ENCODE results near the gene GCFC2.

GCFC2 gene

DNA sequence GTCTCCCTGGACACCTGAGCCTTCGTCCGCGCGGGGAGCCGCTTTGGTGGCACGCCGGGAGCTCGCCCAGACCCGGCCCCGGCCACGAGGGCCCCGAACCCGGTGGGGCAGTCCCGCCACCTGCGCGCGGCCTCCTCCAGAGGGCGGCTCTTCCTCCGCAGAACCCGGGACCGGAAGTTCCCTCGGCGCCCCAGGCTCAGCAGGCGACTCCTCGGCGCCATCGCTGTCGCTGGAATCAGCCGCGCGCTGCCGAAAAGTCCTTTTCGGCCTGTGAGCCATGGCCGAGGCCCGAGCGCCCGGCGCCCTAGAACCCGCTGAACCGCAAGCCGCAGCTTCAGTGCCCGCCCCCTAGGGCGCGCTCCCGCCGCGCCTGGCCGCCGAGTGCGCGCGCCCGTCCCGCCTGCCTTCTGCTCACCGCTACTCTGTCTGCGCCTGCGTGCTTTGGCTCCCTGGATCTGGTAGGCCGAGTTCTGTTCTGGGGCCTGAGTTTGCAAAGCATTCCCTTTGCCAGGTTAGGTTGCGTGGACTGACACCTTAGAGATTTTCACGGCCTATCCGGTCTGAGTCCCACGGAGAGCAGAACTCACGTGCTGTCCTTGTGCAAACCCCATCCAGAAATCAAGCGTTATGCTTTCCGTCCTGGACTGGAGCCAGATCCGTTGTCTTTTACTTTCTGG, at the start of gene GCFC2:
GCFC2 (minus strand) TSS at position 339 of the 677 bp plus-strand sequence; CDS start at position 279, 60 bp downstream.
- peaks cover 6% of the 10 kb centered on the region for H3K36me3 ChIP-seq (ENCODE audit: control insufficient read depth, insufficient read depth, low read length, severe bottlenecking)
- H3K27me3 ChIP-seq (replicated peaks; ENCODE audit: control insufficient read depth, insufficient read depth, low read length) = no peaks in the 10 kb centered on the region
- H3K9ac ChIP-seq (ENCODE audit: low read length) = peak within 1 kb of the TSS; percentile 93
- DNase-seq (ENCODE audit: low read depth) = peak; percentile 94
- peak within 1 kb of the TSS; percentile 94 for H3K4me3 ChIP-seq (ENCODE audit: low read length)
- H3K4me1 ChIP-seq (ENCODE audit: control insufficient read depth, insufficient read depth, low read length) = peaks cover 36% of the 10 kb centered on the region
- H3K9me3 ChIP-seq (ENCODE audit: control insufficient read depth, low read length) = no peaks in the 10 kb centered on the region

DNA sequence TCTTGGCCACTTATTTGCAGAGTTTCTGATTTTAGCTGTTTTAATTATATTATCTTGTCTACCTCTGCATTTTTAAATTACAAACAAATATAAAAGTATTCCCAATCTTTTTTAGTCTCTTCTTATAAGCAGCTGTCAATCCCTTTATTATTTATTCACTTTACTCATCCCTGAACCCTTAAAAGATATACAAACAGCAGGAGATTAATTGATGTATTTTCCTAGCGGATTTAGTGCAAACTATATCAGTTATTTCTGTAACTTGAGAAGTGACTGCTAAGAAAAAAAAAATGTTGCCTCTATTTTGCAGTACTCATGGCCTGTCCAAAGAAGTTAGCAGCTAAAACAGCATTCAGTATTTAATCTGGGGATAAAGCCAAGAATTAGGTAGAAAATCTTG, 42.1 kb upstream of the GCFC2 start:
- Histone ChIP-seq H3K4me3 (ENCODE audit: low read length) (no peak overlapping the region), H3K36me3 (ENCODE audit: control insufficient read depth, insufficient read depth, low read length, severe bottlenecking) (no peaks in the 10 kb centered on the region), H3K27me3 (replicated peaks; ENCODE audit: control insufficient read depth, insufficient read depth, low read length) (peaks cover 4% of the 10 kb centered on the region), H3K4me1 (ENCODE audit: control insufficient read depth, insufficient read depth, low read length) (no peaks in the 10 kb centered on the region), H3K9me3 (ENCODE audit: control insufficient read depth, low read length) (no peaks in the 10 kb centered on the region), H3K9ac (ENCODE audit: low read length) (no peak overlapping the region)
- DNase-seq (ENCODE audit: low read depth) = no peak

- H3K4me3 ChIP-seq (ENCODE audit: low read length) = no peak overlapping the region
- no peaks in the 10 kb centered on the region for H3K36me3 ChIP-seq (ENCODE audit: control insufficient read depth, insufficient read depth, low read length, severe bottlenecking)
- no peak for DNase-seq (ENCODE audit: low read depth)
- H3K4me1 ChIP-seq (ENCODE audit: control insufficient read depth, insufficient read depth, low read length) = no peaks in the 10 kb centered on the region
- no peaks in the 10 kb centered on the region for H3K9me3 ChIP-seq (ENCODE audit: control insufficient read depth, low read length)
- no peak overlapping the region for H3K9ac ChIP-seq (ENCODE audit: low read length)
- peaks cover 4% of the 10 kb centered on the region for H3K27me3 ChIP-seq (replicated peaks; ENCODE audit: control insufficient read depth, insufficient read depth, low read length)
Observed at GRCh38 chr2:75751824-75752468, 41.2 kb upstream of the GCFC2 start.

DNA sequence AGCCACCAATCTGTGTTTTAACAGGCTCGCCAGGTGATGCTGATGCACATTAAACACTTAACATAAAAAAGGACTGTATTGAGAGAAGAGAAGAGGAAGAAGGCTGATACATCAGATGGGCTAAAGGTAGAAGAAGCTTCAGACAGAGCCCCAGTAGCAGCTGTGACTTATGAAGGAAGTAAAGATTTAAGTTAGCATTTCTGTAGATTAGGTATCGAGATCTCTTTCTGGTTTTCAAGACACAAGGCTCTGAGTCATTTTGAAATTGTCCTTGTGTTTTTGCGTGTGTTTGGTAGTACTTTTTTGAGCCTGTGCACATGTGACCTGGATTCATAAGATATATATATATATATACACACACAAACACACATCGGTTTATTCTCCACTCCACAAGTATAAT, 40.6 kb upstream of the GCFC2 start:
- DNase-seq (ENCODE audit: low read depth) = no peak
- Histone ChIP-seq H3K9me3 (ENCODE audit: control insufficient read depth, low read length) (no peaks in the 10 kb centered on the region), H3K4me3 (ENCODE audit: low read length) (no peak overlapping the region), H3K36me3 (ENCODE audit: control insufficient read depth, insufficient read depth, low read length, severe bottlenecking) (no peaks in the 10 kb centered on the region), H3K27me3 (replicated peaks; ENCODE audit: control insufficient read depth, insufficient read depth, low read length) (peaks cover 4% of the 10 kb centered on the region), H3K9ac (ENCODE audit: low read length) (no peak overlapping the region), H3K4me1 (ENCODE audit: control insufficient read depth, insufficient read depth, low read length) (no peaks in the 10 kb centered on the region)

DNA sequence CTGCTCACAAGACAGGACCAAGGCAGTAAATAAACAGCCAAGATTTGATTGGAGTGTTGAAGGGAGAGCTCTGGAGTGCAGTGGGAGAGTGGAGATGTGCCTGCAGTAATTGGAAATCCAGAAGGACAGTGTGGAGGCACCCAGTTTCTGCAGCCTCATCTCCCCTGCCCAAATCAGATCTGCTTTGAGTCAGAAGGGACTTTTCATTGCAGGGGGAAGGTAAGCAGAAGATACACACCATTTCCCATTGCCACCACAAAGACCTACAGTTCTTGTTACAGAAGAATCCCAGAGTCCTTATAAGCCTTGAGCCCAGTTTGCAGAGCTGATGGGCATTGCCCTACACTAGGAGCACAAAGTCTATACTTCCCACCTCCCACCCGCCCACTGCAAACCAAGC, 27.2 kb upstream of the GCFC2 start:
- Histone ChIP-seq H3K9ac (ENCODE audit: low read length) (no peak overlapping the region), H3K4me3 (ENCODE audit: low read length) (no peak overlapping the region), H3K4me1 (ENCODE audit: control insufficient read depth, insufficient read depth, low read length) (no peaks in the 10 kb centered on the region), H3K36me3 (ENCODE audit: control insufficient read depth, insufficient read depth, low read length, severe bottlenecking) (no peaks in the 10 kb centered on the region), H3K27me3 (replicated peaks; ENCODE audit: control insufficient read depth, insufficient read depth, low read length) (peaks cover 3% of the 10 kb centered on the region), H3K9me3 (ENCODE audit: control insufficient read depth, low read length) (peaks cover 2% of the 10 kb centered on the region)
- no peak for DNase-seq (ENCODE audit: low read depth)

DNA sequence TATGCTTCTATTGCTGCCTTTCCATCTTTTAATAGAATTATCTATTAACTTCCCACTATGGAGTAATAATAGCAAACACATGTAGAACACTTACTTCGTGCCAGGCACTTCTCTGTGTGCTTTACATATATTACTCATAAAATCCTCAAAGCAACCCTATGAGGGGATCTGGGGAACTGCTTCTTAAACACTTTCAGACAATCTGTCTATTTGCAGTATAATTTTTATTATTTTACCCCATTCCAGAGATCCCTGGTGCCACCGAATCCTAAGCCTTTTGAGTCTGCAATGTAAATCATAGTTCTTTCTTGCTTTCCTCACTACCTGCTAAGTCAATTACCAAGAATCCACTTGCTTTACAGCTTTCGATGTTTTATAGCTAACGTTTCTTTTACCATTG, 25.6 kb upstream of the GCFC2 start:
- Histone ChIP-seq H3K9ac (ENCODE audit: low read length) (no peak overlapping the region), H3K36me3 (ENCODE audit: control insufficient read depth, insufficient read depth, low read length, severe bottlenecking) (no peaks in the 10 kb centered on the region), H3K4me1 (ENCODE audit: control insufficient read depth, insufficient read depth, low read length) (no peaks in the 10 kb centered on the region), H3K4me3 (ENCODE audit: low read length) (no peak overlapping the region), H3K9me3 (ENCODE audit: control insufficient read depth, low read length) (no peaks in the 10 kb centered on the region), H3K27me3 (replicated peaks; ENCODE audit: control insufficient read depth, insufficient read depth, low read length) (peaks cover 14% of the 10 kb centered on the region)
- DNase-seq (ENCODE audit: low read depth) = no peak

- peaks cover 3% of the 10 kb centered on the region for H3K4me1 ChIP-seq (ENCODE audit: control insufficient read depth, insufficient read depth, low read length)
- peaks cover 49% of the 10 kb centered on the region for H3K27me3 ChIP-seq (replicated peaks; ENCODE audit: control insufficient read depth, insufficient read depth, low read length)
- DNase-seq (ENCODE audit: low read depth) = peak; percentile 30
- H3K9ac ChIP-seq (ENCODE audit: low read length) = no peak overlapping the region
- no peaks in the 10 kb centered on the region for H3K36me3 ChIP-seq (ENCODE audit: control insufficient read depth, insufficient read depth, low read length, severe bottlenecking)
- H3K9me3 ChIP-seq (ENCODE audit: control insufficient read depth, low read length) = no peaks in the 10 kb centered on the region
- no peak overlapping the region for H3K4me3 ChIP-seq (ENCODE audit: low read length)
Observed at GRCh38 chr2:75729861-75730260, 19.1 kb upstream of the GCFC2 start.

GRCh38 chr2:75728614-75729419, 18.1 kb upstream of the GCFC2 start:
- Histone ChIP-seq H3K36me3 (ENCODE audit: control insufficient read depth, insufficient read depth, low read length, severe bottlenecking) (no peaks in the 10 kb centered on the region), H3K9ac (ENCODE audit: low read length) (no peak overlapping the region), H3K9me3 (ENCODE audit: control insufficient read depth, low read length) (no peaks in the 10 kb centered on the region)

GRCh38 chr2:75722687-75723086, 12.0 kb upstream of the GCFC2 start:
- no peaks in the 10 kb centered on the region for H3K4me1 ChIP-seq (ENCODE audit: control insufficient read depth, insufficient read depth, low read length)
- H3K9ac ChIP-seq (ENCODE audit: low read length) = no peak overlapping the region
- no peak for DNase-seq (ENCODE audit: low read depth)
- no peaks in the 10 kb centered on the region for H3K36me3 ChIP-seq (ENCODE audit: control insufficient read depth, insufficient read depth, low read length, severe bottlenecking)
- H3K9me3 ChIP-seq (ENCODE audit: control insufficient read depth, low read length) = no peaks in the 10 kb centered on the region
- peaks cover 29% of the 10 kb centered on the region for H3K27me3 ChIP-seq (replicated peaks; ENCODE audit: control insufficient read depth, insufficient read depth, low read length)
- no peak overlapping the region for H3K4me3 ChIP-seq (ENCODE audit: low read length)

More at GRCh38 chr2:75728614-75729419, 18.1 kb upstream of the GCFC2 start:
- H3K27me3 ChIP-seq (replicated peaks; ENCODE audit: control insufficient read depth, insufficient read depth, low read length) = peaks cover 51% of the 10 kb centered on the region
- no peak for DNase-seq (ENCODE audit: low read depth)
- H3K4me3 ChIP-seq (ENCODE audit: low read length) = no peak overlapping the region
- peaks cover 3% of the 10 kb centered on the region for H3K4me1 ChIP-seq (ENCODE audit: control insufficient read depth, insufficient read depth, low read length)

DNA sequence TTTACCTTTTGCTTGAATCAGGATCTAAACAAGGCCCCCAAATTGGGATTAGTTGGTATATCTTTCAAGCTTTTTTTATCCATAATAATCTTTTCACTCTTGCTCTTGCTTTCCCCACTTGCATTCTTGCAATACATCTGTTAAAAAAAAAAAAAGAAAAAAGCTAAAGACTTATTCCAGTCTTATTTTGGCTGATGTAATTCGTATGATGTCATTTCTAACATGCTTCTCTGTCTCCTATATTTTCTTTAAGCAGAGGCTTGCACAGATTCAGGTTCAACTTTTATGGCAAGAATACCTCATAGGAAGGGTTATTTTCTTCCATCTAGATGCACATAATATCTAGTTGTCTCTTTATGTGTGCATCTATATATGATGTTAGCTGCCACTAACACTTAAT, 9.8 kb upstream of the GCFC2 start:
- Histone ChIP-seq H3K4me3 (ENCODE audit: low read length) (no peak overlapping the region), H3K4me1 (ENCODE audit: control insufficient read depth, insufficient read depth, low read length) (no peaks in the 10 kb centered on the region), H3K27me3 (replicated peaks; ENCODE audit: control insufficient read depth, insufficient read depth, low read length) (peaks cover 12% of the 10 kb centered on the region), H3K36me3 (ENCODE audit: control insufficient read depth, insufficient read depth, low read length, severe bottlenecking) (no peaks in the 10 kb centered on the region), H3K9me3 (ENCODE audit: control insufficient read depth, low read length) (no peaks in the 10 kb centered on the region), H3K9ac (ENCODE audit: low read length) (no peak overlapping the region)
- no peak for DNase-seq (ENCODE audit: low read depth)

DNA sequence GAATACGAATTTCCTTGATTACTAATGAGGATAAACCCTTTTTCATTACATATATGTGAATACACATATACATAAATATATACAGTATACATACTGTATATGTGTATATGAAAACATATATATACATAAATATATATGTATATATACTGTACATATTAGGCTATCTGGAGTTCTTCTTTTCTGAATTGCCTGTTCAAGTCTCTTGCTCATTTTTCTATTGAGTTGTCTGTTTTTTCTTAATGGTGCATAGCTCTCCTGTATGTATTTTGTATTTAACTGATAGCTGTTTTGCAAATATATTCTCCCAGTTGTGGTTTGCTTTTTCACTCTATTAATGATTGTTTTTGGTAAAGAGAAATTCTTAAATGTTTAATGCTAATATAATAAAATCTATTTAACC, 8.9 kb upstream of the GCFC2 start:
- DNase-seq (ENCODE audit: low read depth) = no peak
- Histone ChIP-seq H3K36me3 (ENCODE audit: control insufficient read depth, insufficient read depth, low read length, severe bottlenecking) (no peaks in the 10 kb centered on the region), H3K4me1 (ENCODE audit: control insufficient read depth, insufficient read depth, low read length) (peaks cover 2% of the 10 kb centered on the region), H3K27me3 (replicated peaks; ENCODE audit: control insufficient read depth, insufficient read depth, low read length) (peaks cover 12% of the 10 kb centered on the region), H3K9me3 (ENCODE audit: control insufficient read depth, low read length) (no peaks in the 10 kb centered on the region), H3K4me3 (ENCODE audit: low read length) (no peak overlapping the region), H3K9ac (ENCODE audit: low read length) (no peak overlapping the region)

Data from adipocyte (in vitro differentiated cells).